Endothelial cell of umbilical vein (primary cell): ENCODE measurements around the gene IRX5.

Source experiments
- EZH2 ChIP-seq: IDR thresholded peaks from 2 replicates; pipeline ENCODE4 v1.6.1; 2012; ENCODE audit warnings: borderline replicate concordance, low read depth, mild to moderate bottlenecking, moderate library complexity, low read length, inconsistent platforms; ENCODE audit not compliant: severe bottlenecking
- GATA2 ChIP-seq: IDR thresholded peaks from 2 replicates; pipeline ENCODE4 v1.7.0; 2011; ENCODE audit warnings: low read depth, mild to moderate bottlenecking, moderate library complexity, mixed read lengths, low read length; ENCODE audit not compliant: insufficient read length, insufficient read depth
- JUN ChIP-seq: IDR thresholded peaks from 2 replicates; pipeline ENCODE4 v1.6.1; 2011; ENCODE audit warnings: borderline replicate concordance, low read depth; ENCODE audit not compliant: insufficient read length, insufficient read depth
- MYC ChIP-seq: IDR thresholded peaks from one replicate; pipeline ENCODE4 v1.6.1; 2011; ENCODE audit warnings: mild to moderate bottlenecking, low read depth, low read length
- POLR2A ChIP-seq: IDR thresholded peaks from 2 replicates; pipeline ENCODE4 v1.6.1; 2012; ENCODE audit warnings: low read depth, mild to moderate bottlenecking, control low read depth, low read length
- POLR2AphosphoS5 ChIP-seq: IDR thresholded peaks from 2 replicates; pipeline ENCODE4 v1.6.1; 2012; ENCODE audit warnings: low read depth, mild to moderate bottlenecking, control low read depth, low read length, moderate library complexity; ENCODE audit not compliant: insufficient read depth
- TF ChIP-seq, protein P1 (sequence below), 2 donors: IDR thresholded peaks; 1 replicate in 1 of 2; 2 replicates in 1 of 2; pipeline ENCODE4 v1.5.1; 2011; ENCODE audit warnings: low read length in 2 of 2, mild to moderate bottlenecking in 2 of 2, moderate library complexity in 2 of 2, control low read depth in 1 of 2, inconsistent platforms in 1 of 2, low read depth in 1 of 2; ENCODE audit not compliant: insufficient read depth in 1 of 2; ENCODE audit errors: extremely low read depth in 1 of 2
- TF ChIP-seq, protein P2 (sequence below): IDR thresholded peaks from 2 replicates; pipeline ENCODE4 v1.6.1; 2011; ENCODE audit not compliant: insufficient read depth, insufficient read length

DNA sequence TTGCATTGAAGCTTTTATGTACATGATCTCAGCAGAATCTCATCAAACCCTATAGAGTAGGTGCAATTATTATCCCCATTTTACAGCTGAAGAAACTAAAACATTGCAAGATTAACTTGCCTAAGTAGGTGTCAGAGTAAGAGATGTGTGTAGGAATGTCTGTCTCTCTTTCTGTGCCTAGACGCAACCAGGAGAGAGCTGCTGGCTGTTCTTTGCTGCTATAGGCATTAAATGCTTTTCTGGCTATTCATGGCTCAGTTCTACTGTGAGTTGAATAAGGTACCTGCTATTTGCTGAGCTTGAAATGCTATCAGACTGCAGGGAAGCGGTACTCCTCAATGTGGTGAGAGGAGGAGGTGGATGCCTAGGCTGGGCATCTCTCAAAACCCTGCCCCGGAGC lies 17.0 kb downstream of the IRX5 start:
- TF ChIP-seq, protein P1, sequence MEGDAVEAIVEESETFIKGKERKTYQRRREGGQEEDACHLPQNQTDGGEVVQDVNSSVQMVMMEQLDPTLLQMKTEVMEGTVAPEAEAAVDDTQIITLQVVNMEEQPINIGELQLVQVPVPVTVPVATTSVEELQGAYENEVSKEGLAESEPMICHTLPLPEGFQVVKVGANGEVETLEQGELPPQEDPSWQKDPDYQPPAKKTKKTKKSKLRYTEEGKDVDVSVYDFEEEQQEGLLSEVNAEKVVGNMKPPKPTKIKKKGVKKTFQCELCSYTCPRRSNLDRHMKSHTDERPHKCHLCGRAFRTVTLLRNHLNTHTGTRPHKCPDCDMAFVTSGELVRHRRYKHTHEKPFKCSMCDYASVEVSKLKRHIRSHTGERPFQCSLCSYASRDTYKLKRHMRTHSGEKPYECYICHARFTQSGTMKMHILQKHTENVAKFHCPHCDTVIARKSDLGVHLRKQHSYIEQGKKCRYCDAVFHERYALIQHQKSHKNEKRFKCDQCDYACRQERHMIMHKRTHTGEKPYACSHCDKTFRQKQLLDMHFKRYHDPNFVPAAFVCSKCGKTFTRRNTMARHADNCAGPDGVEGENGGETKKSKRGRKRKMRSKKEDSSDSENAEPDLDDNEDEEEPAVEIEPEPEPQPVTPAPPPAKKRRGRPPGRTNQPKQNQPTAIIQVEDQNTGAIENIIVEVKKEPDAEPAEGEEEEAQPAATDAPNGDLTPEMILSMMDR (IDR thresholded peaks at IDR 0.05; ENCODE audit: extremely low read depth in 1 of 2, insufficient read depth in 1 of 2, low read depth in 1 of 2, low read length in 2 of 2) = no peak
- no peak for TF ChIP-seq JUN
- TF ChIP-seq MYC = no peak
- no peak for TF ChIP-seq EZH2
- TF ChIP-seq POLR2A = no peak
- TF ChIP-seq, protein P2, sequence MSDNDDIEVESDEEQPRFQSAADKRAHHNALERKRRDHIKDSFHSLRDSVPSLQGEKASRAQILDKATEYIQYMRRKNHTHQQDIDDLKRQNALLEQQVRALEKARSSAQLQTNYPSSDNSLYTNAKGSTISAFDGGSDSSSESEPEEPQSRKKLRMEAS = no peak
- TF ChIP-seq GATA2 = no peak
- TF ChIP-seq POLR2AphosphoS5 = no peak
